Measurements from ENCODE around the gene SUSD6.
A peak's percentile ranks its signal among the peaks of the same experiment; 100 is the strongest.
"Not testable (repeated sequence)": the region's sequence is repeated elsewhere in the genome, so short reads cannot be mapped to it uniquely, and the experiment has no call there.

Gene SUSD6

GRCh38 chr14:69696633-69697557 is 85.5 kb downstream of the SUSD6 start:
- peak in 1 of 2 experiments; percentile 32 for DNase-seq

- no peak for DNase-seq
Observed at GRCh38 chr14:69698572-69698971, 87.2 kb downstream of the SUSD6 start.

- not testable (repeated sequence) for DNase-seq
Observed at GRCh38 chr14:69699243-69699642, 87.8 kb downstream of the SUSD6 start.

GRCh38 chr14:69699748-69700303 is 88.4 kb downstream of the SUSD6 start:
- no peak for DNase-seq

- no peak for DNase-seq
Observed at GRCh38 chr14:69700575-69700974, 89.2 kb downstream of the SUSD6 start.

- DNase-seq, result no peak
Observed at GRCh38 chr14:69701291-69701690, 89.9 kb downstream of the SUSD6 start.

GRCh38 chr14:69701857-69702256 is 90.5 kb downstream of the SUSD6 start:
- DNase-seq, result no peak

- no peak for DNase-seq
Observed at GRCh38 chr14:69703047-69704039, 91.9 kb downstream of the SUSD6 start.

GRCh38 chr14:69704319-69704718 is 92.9 kb downstream of the SUSD6 start:
- DNase-seq, result no peak

GRCh38 chr14:69705706-69706105 is 94.3 kb downstream of the SUSD6 start:
- no peak for DNase-seq

- no peak for DNase-seq
Observed at GRCh38 chr14:69708049-69708448, 96.7 kb downstream of the SUSD6 start.

GRCh38 chr14:69708586-69709560 is 97.5 kb downstream of the SUSD6 start:
- peak; percentile 23 to 32 for DNase-seq

GRCh38 chr14:69710378-69710777 is 99.0 kb downstream of the SUSD6 start:
- DNase-seq, result no peak

- DNase-seq, result no peak
Observed at GRCh38 chr14:69711065-69711464, 99.7 kb downstream of the SUSD6 start.

- DNase-seq, result no peak
Observed at GRCh38 chr14:69711477-69711876, 100.1 kb downstream of the SUSD6 start.

- DNase-seq, result no peak
Observed at GRCh38 chr14:69711881-69712560, 100.6 kb downstream of the SUSD6 start.

- DNase-seq, result no peak
Observed at GRCh38 chr14:69712599-69713088, 101.2 kb downstream of the SUSD6 start.

GRCh38 chr14:69713209-69713781 is 101.9 kb downstream of the SUSD6 start:
- DNase-seq, result no peak

GRCh38 chr14:69713993-69714679 is 102.7 kb downstream of the SUSD6 start:
- DNase-seq, result no peak
